RWPE1 (cell line): Measurements from ENCODE around the gene LENG1.

ENCODE experiments used
- CTCF ChIA-PET: fragments of 350-600 bp; sonication (Branson Sonifier 250); formaldehyde crosslinking; extraction: SDS; loops from one replicate; lab custom pipeline; 2021; lab: Yijun Ruan, JAX
- POLR2A ChIA-PET: fragments of 400-600 bp; formaldehyde crosslinking; extraction: SDS; loops from one replicate; lab custom pipeline; 2020; ENCODE audit warnings: antibody characterized with exemption; ENCODE audit not compliant: low non-redundant PET; lab: Yijun Ruan, JAX
- DNase-seq: peaks from one replicate; pipeline ENCODE4 v3.0.0; 2012; ENCODE audit warnings: low spot score
- H3K27ac ChIP-seq: fragments of 450-650 bp; 2 replicates; pipeline ENCODE4 v1.5.1; 2017
- CTCF ChIP-seq: fragments of 450-650 bp; conservative IDR thresholded peaks from 2 replicates; pipeline ENCODE4 v1.5.1; 2017; ENCODE audit warnings: low read depth, mild to moderate bottlenecking

The LENG1 gene

DNA sequence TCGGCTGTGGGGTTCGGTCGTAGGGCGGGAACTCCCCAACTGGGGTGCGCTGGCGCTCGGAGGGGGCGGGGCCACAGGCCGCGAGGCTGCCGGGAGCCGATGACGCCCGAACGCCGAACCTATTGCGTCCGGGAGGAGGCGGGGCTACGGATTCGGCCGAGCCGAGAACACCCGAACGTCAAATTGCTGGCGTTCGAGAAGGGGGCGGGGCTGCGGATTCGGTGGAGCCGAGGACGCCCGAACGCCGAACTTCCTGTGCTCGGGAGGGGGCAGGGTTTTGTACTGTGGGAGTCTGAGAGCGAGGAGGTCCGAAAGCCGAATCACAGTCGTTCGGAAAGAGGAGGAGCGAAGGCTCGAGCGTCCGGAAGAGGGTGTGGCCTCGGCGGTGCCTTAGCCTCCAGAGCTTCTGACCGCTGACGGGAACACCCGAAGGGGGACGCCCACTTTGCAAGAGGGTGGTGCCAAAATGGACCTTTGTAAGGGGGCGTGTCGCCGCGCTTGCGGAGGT lies 31.0 kb upstream of the LENG1 start:
- H3K27ac ChIP-seq = peak overlapping the region; percentile 95
- CTCF ChIA-PET = interaction anchor here (0.6 kb wide), 1 partner anchor 21 kb away, joined by 5 read pairs; no protein-coding TSS in a partner anchor
- DNase-seq = peak; percentile 89
- TF ChIP-seq CTCF = no peak
- POLR2A ChIA-PET = interaction anchor here (1.6 to 1.7 kb wide), 2 partner anchors 8 to 10 kb away, joined by 4 to 9 read pairs; partner anchors contain the start of gene RPS9

DNA sequence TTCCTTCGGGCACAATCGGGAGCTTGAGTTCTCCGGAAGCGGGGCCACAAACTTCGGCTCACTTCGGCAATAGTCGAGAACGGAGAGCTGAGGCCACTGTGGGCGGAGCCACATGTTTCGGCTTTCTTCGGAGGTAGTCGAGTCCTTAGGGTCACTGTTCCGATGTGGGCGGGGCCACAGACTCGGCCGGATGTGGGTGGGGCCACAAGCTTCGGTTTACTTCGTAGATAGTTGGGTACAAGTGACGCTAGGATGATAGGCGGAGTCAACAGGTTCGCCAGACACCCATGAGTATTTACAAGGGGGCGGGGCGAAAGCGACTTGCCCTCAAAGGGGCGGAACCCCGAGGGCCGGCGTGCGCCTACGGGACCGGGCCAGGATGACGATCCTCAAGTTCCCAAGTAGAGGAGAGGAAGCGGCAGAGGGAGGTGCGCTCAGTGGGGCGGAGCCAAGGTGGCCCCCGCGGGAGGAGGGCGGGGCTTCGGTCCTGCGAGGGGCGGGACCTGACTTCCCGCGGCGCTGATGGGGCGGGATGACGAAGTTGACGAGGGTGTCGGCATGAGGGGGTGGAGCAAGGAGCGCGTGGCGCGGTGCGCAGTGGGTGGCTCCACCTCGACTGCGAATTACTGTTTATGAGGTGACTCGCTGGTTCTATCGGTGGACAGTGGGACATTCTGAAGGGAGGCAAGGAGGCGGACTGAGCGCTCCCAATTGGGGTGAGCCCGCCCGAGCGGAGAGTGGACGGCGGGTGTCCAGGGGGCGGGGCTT lies 30.4 kb upstream of the LENG1 start:
- DNase-seq = peak; percentile 97
- ChIA-PET CTCF (interaction anchor here (0.7 to 1.6 kb wide), 2 partner anchors 11 to 947 kb away, joined by 3 to 5 read pairs; no protein-coding TSS in a partner anchor), POLR2A (interaction anchor here (0.7 to 1.7 kb wide), 4 partner anchors 9 to 259 kb away, joined by 3 to 9 read pairs (median 4); partner anchors contain the start of genes LENG8 and RPS9)
- TF ChIP-seq CTCF = no peak
- H3K27ac ChIP-seq = peak overlapping the region; percentile 95

GRCh38 chr19:54189145-54189734 lies 29.7 kb upstream of the LENG1 start, which contains the start of gene MBOAT7:
Gene MBOAT7 (minus strand): TSS chr19:54189580. CDS start chr19:54188508, 1,072 bp downstream.
- no peak for DNase-seq
- CTCF ChIA-PET = interaction anchor here (0.7 to 1.6 kb wide), 3 partner anchors 10 to 947 kb away, joined by 3 to 6 read pairs (median 5); partner anchors contain the start of gene TMC4
- TF ChIP-seq CTCF = peak; percentile 56; the same call in 1 of the 2 replicates
- POLR2A ChIA-PET = interaction anchor here (0.7 to 1.7 kb wide), 4 partner anchors 10 to 259 kb away, joined by 3 to 9 read pairs (median 4); partner anchors contain the start of genes LENG8 and RPS9
- H3K27ac ChIP-seq = peak within 1 kb of the TSS; percentile 95

GRCh38 chr19:54188215-54188871 lies 28.8 kb upstream of the LENG1 start:
- CTCF ChIA-PET = interaction anchor here (0.6 to 1.6 kb wide), 4 partner anchors 9 to 81 kb away, joined by 3 to 6 read pairs (median 4); partner anchors contain the start of gene TMC4
- peak overlapping the region; percentile 95 for H3K27ac ChIP-seq
- no peak for DNase-seq
- TF ChIP-seq CTCF = no peak
- POLR2A ChIA-PET = interaction anchor here (1.6 kb wide), 1 partner anchor 260 kb away, joined by 5 read pairs; the partner anchor contains the start of gene LENG8

DNA sequence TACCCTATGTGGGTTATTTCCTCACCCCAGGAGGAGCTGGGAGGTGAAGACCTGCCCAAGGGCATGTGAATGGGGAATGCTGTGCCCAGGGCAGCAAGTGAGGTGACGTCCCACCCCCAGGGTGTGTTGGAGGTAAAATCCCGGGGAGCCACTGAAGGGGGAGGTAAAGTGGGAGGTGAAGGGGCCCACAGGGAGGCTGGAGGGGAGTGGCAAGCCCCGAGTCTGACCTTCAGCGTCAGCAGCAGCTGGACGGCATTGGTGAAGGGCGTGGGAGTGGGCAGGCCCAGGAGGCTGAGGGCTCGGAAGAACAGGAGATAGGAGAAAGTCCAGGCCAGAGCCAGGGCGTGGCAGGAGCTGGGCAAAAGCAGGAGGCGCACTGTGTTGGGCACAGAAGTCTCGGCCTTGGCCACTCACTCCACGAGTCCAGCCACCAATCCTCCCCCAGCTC lies 27.4 kb upstream of the LENG1 start:
- ChIA-PET POLR2A (no interaction called here), CTCF (interaction anchor here (0.9 kb wide), 1 partner anchor 44 kb away, joined by 3 read pairs; no protein-coding TSS in a partner anchor)
- peak overlapping the region; percentile 95 for H3K27ac ChIP-seq
- DNase-seq = no peak
- TF ChIP-seq CTCF = no peak
